Natural killer cell (primary cell): ENCODE measurements around the gene SPATS2L. TPM values are rescaled to one million over a fixed set of nuclear protein-coding genes. Genes with fewer than 3 reads are reported as not detected.

Source experiments
- ATAC-seq, 3 donors: fragments of 150-1000 bp in 2 of 3; fragments of 200-7000 bp in 1 of 3; cut with Tn5 transposase; 1 replicate in 1 of 3; 2 replicates in 2 of 3; pipeline ENCODE4 v1.10.0; 2021; ENCODE audit warnings: mild to moderate bottlenecking in 2 of 3, moderate library complexity in 2 of 3
- DNase-seq, 2 donors: peaks; one replicate each; pipeline versions ENCODE4 v3.0.0 to v3.0.0-alpha.2; 2013 to 2021; ENCODE audit warnings: mixed read lengths in 1 of 2
- H3K27ac ChIP-seq: one replicate; pipeline ENCODE4 v1.5.1; 2013; ENCODE audit warnings: mild to moderate bottlenecking, low read length
- H3K27me3 ChIP-seq: one replicate; pipeline ENCODE4 v1.6.1; 2013; ENCODE audit warnings: low read length; ENCODE audit not compliant: control insufficient read depth, insufficient read depth
- H3K36me3 ChIP-seq: one replicate; pipeline ENCODE4 v1.6.1; 2013; ENCODE audit warnings: low read length; ENCODE audit not compliant: control insufficient read depth, insufficient read depth
- H3K4me1 ChIP-seq: one replicate; pipeline ENCODE4 v1.6.1; 2013; ENCODE audit warnings: low read length; ENCODE audit not compliant: control insufficient read depth, insufficient read depth
- H3K4me3 ChIP-seq: one replicate; pipeline ENCODE4 v1.5.1; 2013; ENCODE audit warnings: low read length
- H3K9me3 ChIP-seq: one replicate; pipeline ENCODE4 v1.6.1; 2013; ENCODE audit warnings: low read length; ENCODE audit not compliant: control insufficient read depth, insufficient read depth
- H3K27ac Mint-ChIP-seq, 2 donors: one replicate each; pipeline ENCODE4 v1.8.0; 2022; ENCODE audit warnings: mild to moderate bottlenecking in 2 of 2, mixed read lengths in 2 of 2, moderate library complexity in 1 of 2
- H3K27me3 Mint-ChIP-seq, 2 donors: one replicate each; pipeline ENCODE4 v1.8.0; 2022; ENCODE audit warnings: low read depth in 2 of 2, mixed read lengths in 2 of 2
- H3K36me3 Mint-ChIP-seq: one replicate; pipeline ENCODE4 v1.8.0; 2022; ENCODE audit warnings: mixed read lengths
- H3K4me1 Mint-ChIP-seq, 2 donors: one replicate each; pipeline ENCODE4 v1.8.0; 2022; ENCODE audit warnings: mixed read lengths in 2 of 2
- H3K4me3 Mint-ChIP-seq: one replicate; pipeline ENCODE4 v1.8.0; 2022; ENCODE audit warnings: mild to moderate bottlenecking, moderate library complexity, mixed read lengths
- H3K9me3 Mint-ChIP-seq, 2 donors: one replicate each; pipeline ENCODE4 v1.8.0; 2022; ENCODE audit warnings: mixed read lengths in 2 of 2
- CTCF ChIP-seq: fragments of 200-600 bp; IDR thresholded peaks from one replicate; pipeline ENCODE4 v1.8.0; 2022; ENCODE audit warnings: antibody characterized with exemption
- WGBS: methylation state at CpG from one replicate; pipeline ENCODE4 v1.1.7; 2013; ENCODE audit warnings: missing lambda C conversion rate; ENCODE audit not compliant: insufficient coverage; 5-methylcytosine and 5-hydroxymethylcytosine counted together
- intact Hi-C: fragments of 100-400 bp; cut with micrococcal nuclease; formaldehyde crosslinking; loops from one replicate; pipeline ENCODE4 v1.14.2; 2022
- total RNA-seq, 4 donors: library from RNA; stranded (reverse); fragments of 120-200 nt in 1 of 4; gene quantifications; one replicate each; pipeline versions ENCODE4 v1.2.3 to v1.2.4, GENCODE V29; 2013 to 2022

The SPATS2L gene
- total RNA-seq, 3 donors from 2014 or later (not counting 1 experiment from before 2014, with no cell fraction given), result 3.8 to 10.9 (median 4.4) TPM

- Histone ChIP-seq H3K4me1 (no peaks in the 10 kb centered on the region), H3K4me3 (no peak overlapping the region), H3K36me3 (no peaks in the 10 kb centered on the region), H3K9me3 (no peaks in the 10 kb centered on the region), H3K27ac (no peak overlapping the region), H3K27me3 (no peaks in the 10 kb centered on the region)
- H3K27me3 Mint-ChIP-seq, result no peaks in the 10 kb centered on the region
- no peaks in the 10 kb centered on the region for H3K9me3 Mint-ChIP-seq
- no peak overlapping the region for H3K4me3 Mint-ChIP-seq
- WGBS, result 93% methylated on average over 3 of the region's 3 CpGs
- intact Hi-C loops, result no loop called here
- no peak for TF ChIP-seq CTCF
- no peaks in the 10 kb centered on the region for H3K36me3 Mint-ChIP-seq
- H3K4me1 Mint-ChIP-seq, result no peaks in the 10 kb centered on the region
- ATAC-seq (no peak), DNase-seq (no peak)
- no peak overlapping the region for H3K27ac Mint-ChIP-seq
These were observed 137.4 kb downstream of the SPATS2L start for GRCh38 chr2:200443916-200444315.

GRCh38 chr2:200444530-200444929, 138.0 kb downstream of the SPATS2L start:
- no peaks in the 10 kb centered on the region for H3K36me3 Mint-ChIP-seq
- H3K9me3 ChIP-seq, result no peaks in the 10 kb centered on the region
- ATAC-seq, result no peak
- H3K27me3 Mint-ChIP-seq, result no peaks in the 10 kb centered on the region
- H3K9me3 Mint-ChIP-seq, result no peaks in the 10 kb centered on the region
- no peak for DNase-seq
- 75% methylated on average over 2 of the region's 3 CpGs for WGBS
- no peaks in the 10 kb centered on the region for H3K27me3 ChIP-seq
- no peaks in the 10 kb centered on the region for H3K36me3 ChIP-seq
- no peak overlapping the region for H3K4me3 Mint-ChIP-seq
- no peak overlapping the region for H3K27ac Mint-ChIP-seq
- no peak for TF ChIP-seq CTCF
- no peaks in the 10 kb centered on the region for H3K4me1 ChIP-seq
- intact Hi-C loops, result no loop called here
- H3K27ac ChIP-seq, result no peak overlapping the region
- H3K4me1 Mint-ChIP-seq, result no peaks in the 10 kb centered on the region
- H3K4me3 ChIP-seq, result no peak overlapping the region

- no peak overlapping the region for H3K27ac ChIP-seq
- H3K9me3 ChIP-seq, result no peaks in the 10 kb centered on the region
- H3K27me3 ChIP-seq, result no peaks in the 10 kb centered on the region
- Mint-ChIP-seq H3K27me3 (no peaks in the 10 kb centered on the region), H3K36me3 (no peaks in the 10 kb centered on the region), H3K9me3 (no peaks in the 10 kb centered on the region), H3K4me1 (no peaks in the 10 kb centered on the region), H3K4me3 (no peak overlapping the region), H3K27ac (no peak overlapping the region)
- TF ChIP-seq CTCF, result no peak
- WGBS, result 85% methylated on average over 1 of the region's 1 CpG
- intact Hi-C loops, result no loop called here
- H3K4me1 ChIP-seq, result no peaks in the 10 kb centered on the region
- ATAC-seq (no peak), DNase-seq (no peak)
- H3K36me3 ChIP-seq, result no peaks in the 10 kb centered on the region
- no peak overlapping the region for H3K4me3 ChIP-seq
These were observed 138.8 kb downstream of the SPATS2L start for GRCh38 chr2:200445284-200445683.

- no peak for TF ChIP-seq CTCF
- H3K27ac Mint-ChIP-seq, result no peak overlapping the region
- no peak overlapping the region for H3K27ac ChIP-seq
- no peaks in the 10 kb centered on the region for H3K4me1 Mint-ChIP-seq
- H3K36me3 ChIP-seq, result no peaks in the 10 kb centered on the region
- no peaks in the 10 kb centered on the region for H3K27me3 Mint-ChIP-seq
- no peaks in the 10 kb centered on the region for H3K27me3 ChIP-seq
- no peaks in the 10 kb centered on the region for H3K9me3 ChIP-seq
- intact Hi-C loops, result no loop called here
- H3K4me3 ChIP-seq, result no peak overlapping the region
- no peaks in the 10 kb centered on the region for H3K36me3 Mint-ChIP-seq
- no peak for ATAC-seq
- no peaks in the 10 kb centered on the region for H3K4me1 ChIP-seq
- H3K9me3 Mint-ChIP-seq, result no peaks in the 10 kb centered on the region
- WGBS, result 93% methylated on average over 2 of the region's 3 CpGs
- DNase-seq, result no peak
- no peak overlapping the region for H3K4me3 Mint-ChIP-seq
These were observed 140.1 kb downstream of the SPATS2L start for GRCh38 chr2:200446612-200447011.
